Erythroblast (primary cell): ENCODE measurements around the gene ADARB1.

Experiments used
- GATA1 ChIP-seq: IDR thresholded peaks from 2 replicates; pipeline ENCODE4 v1.6.1; 2011; ENCODE audit warnings: low read depth, mild to moderate bottlenecking, control low read depth, low read length, moderate library complexity
- POLR2A ChIP-seq: IDR thresholded peaks from 2 replicates; pipeline ENCODE4 v1.6.1; 2011; ENCODE audit warnings: mild to moderate bottlenecking, low read length

DNA sequence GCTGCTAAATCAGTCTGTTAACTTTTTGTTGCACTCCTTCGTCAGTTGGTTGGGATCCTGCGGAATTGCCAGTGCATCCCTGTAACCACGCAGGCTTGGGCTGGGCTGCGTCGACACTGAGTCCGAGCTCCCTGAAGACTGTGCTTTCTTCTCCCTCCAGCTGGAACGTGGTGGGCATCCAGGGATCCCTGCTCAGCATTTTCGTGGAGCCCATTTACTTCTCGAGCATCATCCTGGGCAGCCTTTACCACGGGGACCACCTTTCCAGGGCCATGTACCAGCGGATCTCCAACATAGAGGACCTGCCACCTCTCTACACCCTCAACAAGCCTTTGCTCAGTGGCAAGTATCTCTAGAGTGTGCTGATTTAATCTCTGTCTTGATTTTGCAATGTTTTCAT, 130.0 kb downstream of the ADARB1 start:
- TF ChIP-seq POLR2A (no peak), GATA1 (no peak)
